IPS-18c (cell line): Measurements from ENCODE around the gene PLXNA4.

Experiments used
- H3K4me3 ChIP-seq: 2 replicates; pipeline ENCODE4 v1.7.0; 2013; ENCODE audit warnings: low read depth, mild to moderate bottlenecking, low read length, moderate library complexity; ENCODE audit not compliant: insufficient read depth
- H3K9me3 ChIP-seq: one replicate; pipeline ENCODE4 v1.6.1; 2013; ENCODE audit warnings: mild to moderate bottlenecking, low read length, moderate library complexity; ENCODE audit not compliant: control insufficient read depth, insufficient read depth

Gene PLXNA4

DNA sequence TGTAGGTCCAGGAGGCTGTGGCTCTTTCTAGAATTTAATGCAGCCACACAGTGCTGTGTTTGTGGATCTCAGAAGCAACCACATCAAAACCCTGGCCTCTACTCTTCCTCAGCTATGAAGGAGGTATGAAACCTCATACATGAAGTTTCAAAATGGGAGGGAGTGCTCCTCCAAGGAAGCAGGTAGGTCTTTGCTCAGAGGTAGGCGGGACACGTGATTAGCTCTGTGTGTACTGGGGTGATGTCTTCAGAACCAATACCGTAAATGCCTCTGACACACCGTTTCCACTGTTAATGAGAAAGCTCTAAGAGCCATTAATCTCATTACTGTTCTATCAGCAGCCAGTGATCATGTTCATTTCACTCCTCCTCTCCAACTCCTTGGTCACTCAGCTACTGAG lies 126.1 kb downstream of the PLXNA4 start:
- no peak overlapping the region for H3K4me3 ChIP-seq
- H3K9me3 ChIP-seq: no peaks in the 10 kb centered on the region

GRCh38 chr7:132446666-132447278 lies 129.5 kb downstream of the PLXNA4 start:
- no peaks in the 10 kb centered on the region for H3K9me3 ChIP-seq
- H3K4me3 ChIP-seq: no peak overlapping the region

DNA sequence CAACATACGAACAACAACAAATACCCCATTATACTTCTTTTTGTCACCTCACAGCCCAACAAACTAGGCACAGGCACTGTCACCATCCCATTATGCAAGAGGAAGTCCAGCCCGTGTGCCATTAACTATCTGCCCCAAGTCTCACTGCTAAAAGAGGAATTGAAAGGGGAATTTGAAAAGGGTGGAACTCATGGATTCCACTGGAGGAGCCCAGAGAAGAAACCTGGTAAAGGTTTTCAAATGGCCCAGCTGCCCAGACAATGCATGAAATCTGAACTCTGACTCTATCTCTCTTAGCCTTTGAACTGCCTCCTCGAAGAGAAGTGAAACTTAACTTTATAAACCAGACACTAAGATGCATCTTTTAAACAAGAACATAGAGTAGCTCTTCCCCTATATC lies 130.0 kb downstream of the PLXNA4 start:
- Histone ChIP-seq H3K4me3 (no peak overlapping the region), H3K9me3 (no peaks in the 10 kb centered on the region)

GRCh38 chr7:132443761-132444520 lies 132.3 kb downstream of the PLXNA4 start:
- H3K9me3 ChIP-seq: no peaks in the 10 kb centered on the region
- no peak overlapping the region for H3K4me3 ChIP-seq

DNA sequence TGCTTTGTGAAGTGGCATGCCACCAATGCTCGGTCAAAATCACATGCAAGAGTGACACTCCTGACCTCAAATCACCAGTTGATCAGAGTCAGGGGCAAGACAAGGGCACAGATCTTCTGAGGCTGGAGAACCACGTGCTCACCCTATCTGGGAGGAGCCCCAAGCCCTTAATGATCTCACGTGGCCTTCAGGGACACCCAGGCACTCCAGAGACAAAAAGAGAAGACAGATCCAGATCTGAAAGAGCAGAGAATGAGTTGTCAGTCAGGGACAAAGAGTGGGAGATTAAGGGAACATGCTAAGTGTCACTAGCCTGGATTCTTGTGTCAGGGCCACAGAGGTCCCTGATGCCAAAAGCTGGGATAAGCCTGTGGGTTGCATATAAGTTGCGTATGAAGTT lies 134.3 kb downstream of the PLXNA4 start:
- Histone ChIP-seq H3K4me3 (no peak overlapping the region), H3K9me3 (no peaks in the 10 kb centered on the region)

DNA sequence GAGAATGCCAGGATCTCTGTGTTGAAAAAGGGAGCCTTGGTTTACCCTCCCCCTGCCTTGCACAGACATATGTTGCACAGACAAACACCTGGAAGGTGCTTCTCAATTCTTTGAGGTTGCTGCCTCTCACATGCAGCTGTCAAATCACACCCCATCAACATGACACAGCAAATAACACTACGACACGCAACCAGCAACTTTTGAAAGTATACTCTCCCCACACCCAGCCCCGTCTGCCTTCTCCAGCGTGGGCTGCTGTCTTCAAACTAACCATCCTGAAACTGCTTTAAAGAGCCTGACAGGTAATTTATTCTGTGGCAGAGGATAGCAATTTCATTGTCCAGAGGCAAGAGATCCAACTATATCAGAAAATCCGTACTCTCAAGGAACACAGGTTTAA lies 136.1 kb downstream of the PLXNA4 start:
- H3K9me3 ChIP-seq: no peaks in the 10 kb centered on the region
- no peak overlapping the region for H3K4me3 ChIP-seq

- no peaks in the 10 kb centered on the region for H3K9me3 ChIP-seq
- no peak overlapping the region for H3K4me3 ChIP-seq
Observed at GRCh38 chr7:132438926-132439325, 137.3 kb downstream of the PLXNA4 start.

DNA sequence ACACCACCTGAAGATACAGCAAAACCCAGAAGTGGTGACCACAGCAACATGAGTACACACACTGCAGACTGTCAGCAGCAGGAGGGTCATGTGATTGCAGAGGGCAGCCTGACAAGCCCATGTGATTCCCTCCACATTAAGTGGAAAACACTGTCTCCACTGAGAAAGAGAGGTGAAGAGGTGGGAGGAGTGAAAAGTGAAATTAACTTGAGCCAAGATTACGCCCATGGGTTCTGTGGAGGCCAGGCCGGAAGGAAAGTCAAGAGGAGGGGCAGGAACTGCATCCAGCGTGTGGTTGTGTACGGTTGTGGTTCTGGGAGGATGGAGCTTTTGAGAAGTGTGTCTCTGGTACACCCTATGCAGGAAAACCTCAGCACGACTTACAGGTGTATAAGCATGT lies 138.5 kb downstream of the PLXNA4 start:
- no peak overlapping the region for H3K4me3 ChIP-seq
- H3K9me3 ChIP-seq: no peaks in the 10 kb centered on the region

- H3K9me3 ChIP-seq: no peaks in the 10 kb centered on the region
- no peak overlapping the region for H3K4me3 ChIP-seq
Observed at GRCh38 chr7:132436121-132436520, 140.1 kb downstream of the PLXNA4 start.

DNA sequence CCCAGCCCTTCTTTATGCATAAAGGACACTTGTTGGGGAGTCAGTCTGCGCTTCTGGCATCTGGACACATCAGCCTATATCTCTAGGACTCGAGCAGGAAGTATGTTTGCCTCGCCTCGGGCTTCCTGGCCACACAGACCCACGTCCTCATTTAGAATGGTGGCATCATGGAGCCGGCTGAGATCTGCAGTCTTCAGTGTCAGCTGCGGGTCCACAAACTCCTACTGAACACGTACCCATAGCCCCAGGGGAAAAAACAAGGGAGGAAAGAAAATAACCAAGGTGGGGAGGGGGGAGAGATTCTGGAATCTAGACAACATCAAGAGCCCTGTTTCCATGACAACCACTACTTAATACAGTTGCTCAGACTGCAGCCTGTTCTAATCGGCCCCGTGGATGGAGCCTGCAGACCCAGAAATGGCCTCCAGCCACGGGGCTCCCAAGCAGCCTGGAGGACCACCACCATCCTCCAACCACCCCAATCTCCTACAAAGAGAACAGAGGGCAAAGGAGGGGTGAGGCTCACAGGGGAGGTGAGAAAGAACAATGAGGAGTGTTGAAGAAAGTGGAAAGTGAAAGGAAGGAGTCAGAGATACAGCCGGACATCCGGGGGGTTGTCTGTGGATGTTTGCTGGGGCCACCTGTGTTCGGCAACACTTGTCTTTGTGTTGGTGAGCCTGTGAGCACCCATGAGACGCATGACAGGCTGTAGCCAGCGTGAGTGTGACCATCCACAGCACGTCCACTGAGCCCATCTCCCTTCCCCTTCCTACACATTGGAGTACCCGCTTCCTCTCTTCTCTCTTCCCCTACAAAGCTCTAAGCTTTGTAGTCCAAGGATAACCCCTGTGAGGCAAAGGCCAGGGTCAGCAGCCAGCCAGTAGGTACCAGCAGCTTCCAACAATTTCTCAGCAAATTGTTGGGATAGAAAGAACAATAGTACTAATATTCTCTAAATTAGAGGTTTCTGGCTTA lies 141.0 kb downstream of the PLXNA4 start:
- H3K9me3 ChIP-seq: no peaks in the 10 kb centered on the region
- no peak overlapping the region for H3K4me3 ChIP-seq

DNA sequence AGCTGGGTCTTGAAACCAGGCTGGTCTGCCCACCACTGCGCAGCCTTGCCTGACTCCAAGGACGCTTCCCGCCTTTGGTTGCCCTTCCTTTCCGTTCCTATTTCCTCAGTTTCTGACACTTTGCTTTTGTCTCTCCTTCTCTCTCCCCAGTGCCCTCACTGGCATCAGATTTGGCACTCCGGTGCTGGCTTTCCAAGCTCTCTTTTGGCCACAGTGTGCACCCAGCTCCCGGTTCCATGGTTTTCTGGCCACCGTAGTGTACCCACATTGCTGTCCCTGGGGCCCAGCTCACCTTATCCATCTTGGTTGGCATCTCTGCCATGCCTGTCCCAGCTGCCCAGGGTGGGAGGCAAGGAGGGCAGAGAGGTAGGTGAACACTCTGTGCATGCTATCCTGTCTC lies 142.2 kb downstream of the PLXNA4 start:
- no peaks in the 10 kb centered on the region for H3K9me3 ChIP-seq

GRCh38 chr7:132433301-132433700 lies 143.0 kb downstream of the PLXNA4 start:
- H3K4me3 ChIP-seq: no peak overlapping the region

More for the DNA sequence above, 142.2 kb downstream of the PLXNA4 start:
- H3K4me3 ChIP-seq: no peak overlapping the region

DNA sequence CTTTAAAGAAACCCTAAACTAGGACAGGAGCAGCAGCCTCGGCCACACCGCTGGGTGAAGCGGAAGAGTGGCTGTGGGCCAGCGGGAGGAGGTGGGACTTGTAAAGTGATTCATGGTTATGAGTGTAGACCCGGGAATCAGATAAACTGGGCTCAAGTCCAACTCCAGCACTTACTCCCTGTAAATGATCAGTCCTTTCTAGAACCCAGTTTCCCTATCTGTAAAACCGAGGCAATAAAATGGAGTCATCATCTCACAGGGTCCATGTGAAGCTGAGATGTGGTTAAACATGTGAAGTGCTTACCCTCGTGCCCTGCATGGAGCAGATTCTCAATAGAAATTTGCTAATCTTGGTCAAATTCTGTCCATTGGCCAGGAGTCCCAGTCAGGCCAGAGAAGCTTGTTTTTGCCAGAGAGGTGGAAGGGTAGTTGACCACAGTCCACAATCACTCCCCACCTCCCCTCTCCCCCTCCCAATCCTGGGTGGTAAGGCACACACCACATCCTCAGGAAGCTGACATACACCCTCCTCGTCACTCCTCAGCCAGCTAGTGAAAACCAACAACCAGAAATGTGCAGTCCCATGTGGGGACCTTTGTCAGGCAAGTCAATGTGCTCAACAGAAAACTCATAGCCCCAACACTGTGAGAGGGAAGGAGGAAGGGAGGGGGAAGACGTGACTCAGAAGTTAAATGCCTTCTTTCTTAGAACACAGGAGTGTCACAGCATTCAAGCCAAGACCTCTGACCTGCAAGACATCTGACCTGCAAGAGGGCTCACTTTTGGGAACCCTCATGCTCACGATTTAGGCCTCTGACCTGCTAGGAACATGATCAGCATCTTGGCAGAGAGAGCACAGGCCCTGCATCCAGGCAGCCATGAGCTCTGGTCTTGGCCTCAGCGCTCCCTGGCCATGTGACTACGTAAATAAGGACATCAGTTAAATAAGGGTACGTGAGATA lies 145.1 kb downstream of the PLXNA4 start:
- no peak overlapping the region for H3K4me3 ChIP-seq
- no peaks in the 10 kb centered on the region for H3K9me3 ChIP-seq

More at GRCh38 chr7:132433301-132433700, 143.0 kb downstream of the PLXNA4 start:
- H3K9me3 ChIP-seq: no peaks in the 10 kb centered on the region

DNA sequence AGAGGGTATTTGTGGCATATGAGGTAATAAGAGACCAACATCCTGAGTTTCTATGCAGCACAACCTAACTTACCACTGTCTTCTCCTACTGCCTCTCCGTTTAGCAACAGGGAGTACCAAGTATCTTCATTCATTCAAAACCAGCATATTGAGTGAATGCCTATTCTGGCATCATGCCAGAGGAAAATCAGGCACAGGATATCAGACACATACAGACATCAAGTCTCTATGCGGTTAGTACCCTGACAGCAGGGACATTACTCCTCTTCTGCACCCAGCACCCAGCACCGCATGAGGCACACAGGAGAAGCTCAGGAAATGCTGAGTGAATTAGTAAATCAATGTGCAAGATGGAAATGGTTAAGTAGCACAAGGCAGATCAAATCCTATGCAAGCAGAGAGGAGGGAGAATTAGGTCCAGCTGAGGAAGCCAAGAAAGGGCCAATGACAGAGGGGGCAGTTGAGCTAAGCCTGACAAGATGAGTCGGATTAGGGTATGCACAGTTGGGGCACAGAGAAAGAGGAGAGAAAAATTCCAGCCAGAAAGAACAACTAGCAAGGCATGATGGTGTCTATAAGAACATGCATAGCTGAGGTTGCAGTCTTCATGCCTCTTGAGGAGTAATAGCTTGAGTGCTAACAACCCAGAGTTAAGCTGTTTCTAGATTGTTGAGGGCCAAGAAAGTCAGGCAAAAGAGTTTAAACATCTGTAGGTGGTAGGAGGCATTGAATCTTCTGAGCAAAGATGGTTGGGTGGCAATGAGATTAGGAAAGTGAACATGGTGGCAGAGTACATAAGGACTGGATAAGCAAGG lies 146.0 kb downstream of the PLXNA4 start:
- H3K9me3 ChIP-seq: no peaks in the 10 kb centered on the region
- H3K4me3 ChIP-seq: no peak overlapping the region

GRCh38 chr7:132429181-132429580 lies 147.1 kb downstream of the PLXNA4 start:
- H3K4me3 ChIP-seq: no peak overlapping the region
- H3K9me3 ChIP-seq: no peaks in the 10 kb centered on the region
